Ectodermal cell (in vitro differentiated cells): Measurements from ENCODE around the gene PRSS38.
"Not testable (repeated sequence)": the region's sequence is repeated elsewhere in the genome, so short reads cannot be mapped to it uniquely, and the experiment has no call there.

ENCODE experiments used
- H3K27ac ChIP-seq: 2 replicates; pipeline ENCODE4 v1.7.0; 2013; ENCODE audit warnings: mild to moderate bottlenecking, low read depth, low read length; ENCODE audit not compliant: insufficient read depth, poor library complexity, severe bottlenecking
- H3K27me3 ChIP-seq: 2 replicates; pipeline ENCODE4 v1.7.0; 2013; ENCODE audit warnings: mild to moderate bottlenecking, low read length; ENCODE audit not compliant: insufficient read depth, control insufficient read depth, poor library complexity, severe bottlenecking
- H3K36me3 ChIP-seq: one replicate; pipeline ENCODE4 v1.7.0; 2013; ENCODE audit warnings: low read length; ENCODE audit not compliant: control insufficient read depth, insufficient read depth
- H3K4me1 ChIP-seq: one replicate; pipeline ENCODE4 v1.7.0; 2013; ENCODE audit warnings: low read length; ENCODE audit not compliant: control insufficient read depth, insufficient read depth
- H3K4me3 ChIP-seq: 2 replicates; pipeline ENCODE4 v1.7.0; 2013; ENCODE audit warnings: low read depth, low read length, control low read depth; ENCODE audit not compliant: insufficient read depth
- H3K9me3 ChIP-seq: 2 replicates; pipeline ENCODE4 v1.7.0; 2013; ENCODE audit warnings: mild to moderate bottlenecking, low read length, moderate library complexity; ENCODE audit not compliant: control insufficient read depth
- WGBS, 2 experiments: methylation state at CpG; one replicate each; pipeline ENCODE4 v1.1.7; 2013; ENCODE audit warnings: missing lambda C conversion rate in 2 of 2; 5-methylcytosine and 5-hydroxymethylcytosine counted together

PRSS38 gene

DNA sequence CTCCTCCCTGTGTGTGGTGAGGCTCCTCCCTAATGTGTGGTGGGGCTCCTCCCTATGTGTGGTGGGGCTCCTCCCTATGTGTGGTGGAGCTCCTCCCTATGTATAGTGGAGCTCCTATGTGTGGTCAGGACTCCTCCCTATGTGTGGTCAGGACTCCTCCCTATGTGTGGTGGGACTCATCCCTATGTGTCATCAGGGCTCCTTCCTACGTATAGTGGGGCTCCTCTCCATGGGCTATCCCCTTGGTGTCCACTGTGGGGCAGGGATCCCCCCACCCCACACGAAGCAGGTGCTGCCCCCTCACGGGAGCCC lies 29.6 kb downstream of the PRSS38 start:
- Histone ChIP-seq H3K4me3 (no peak overlapping the region), H3K9me3 (no peaks in the 10 kb centered on the region), H3K36me3 (no peaks in the 10 kb centered on the region), H3K27me3 (no peaks in the 10 kb centered on the region), H3K4me1 (no peaks in the 10 kb centered on the region), H3K27ac (no peak overlapping the region)
- whole genome bisulfite sequencing, 2 experiments = 73 to 89% methylated on average over 3 of the region's 3 CpGs

DNA sequence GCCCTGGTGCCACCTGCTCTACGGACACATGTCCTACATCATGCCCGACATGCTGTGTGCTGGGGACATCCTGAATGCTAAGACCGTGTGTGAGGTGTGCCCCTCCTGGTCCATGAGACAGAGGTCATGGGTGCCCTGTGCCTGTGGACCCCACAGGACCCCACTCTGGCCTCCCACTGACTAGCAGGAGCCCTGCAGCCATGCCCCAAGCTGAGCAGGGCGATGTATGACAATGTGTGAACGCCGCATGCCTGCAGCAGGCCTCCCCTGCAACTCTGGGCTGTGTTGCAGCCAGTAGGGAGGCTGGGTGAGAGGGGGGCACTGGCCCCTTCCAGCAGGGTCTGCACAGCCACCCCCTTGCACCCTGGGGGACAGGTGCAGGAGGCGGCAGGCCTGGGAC lies 30.0 kb downstream of the PRSS38 start:
- Histone ChIP-seq H3K9me3 (no peaks in the 10 kb centered on the region), H3K36me3 (no peaks in the 10 kb centered on the region)
- 93 to 97% methylated on average over 7 of the region's 7 CpGs for WGBS, 2 experiments

DNA sequence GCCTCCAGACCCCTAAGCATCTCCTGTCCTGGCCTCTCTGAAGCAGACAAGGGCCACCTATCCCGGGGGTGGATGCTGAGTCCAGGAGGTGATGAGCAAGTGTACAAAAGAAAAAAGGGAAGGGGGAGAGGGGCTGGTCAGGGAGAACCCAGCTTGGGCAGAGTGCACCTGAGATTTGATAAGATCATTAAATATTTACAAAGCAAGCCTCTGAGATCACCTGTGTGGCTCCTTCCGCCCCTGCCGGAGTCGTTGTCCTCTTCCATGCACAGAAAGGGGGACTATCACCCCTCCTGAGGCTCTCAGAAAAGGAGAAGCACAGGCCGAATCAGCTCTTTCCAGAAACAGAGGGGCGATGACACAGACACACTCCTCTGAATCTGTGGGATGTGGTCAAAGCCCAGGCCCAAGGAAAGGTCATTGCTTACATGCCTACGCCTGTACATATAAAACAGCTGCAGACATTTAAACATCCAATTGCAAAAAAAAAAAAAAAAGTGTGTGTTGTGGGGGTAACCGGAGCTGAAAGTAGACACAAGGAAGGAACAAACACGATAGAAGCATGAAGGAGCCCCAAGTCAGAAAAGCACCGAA lies 30.9 kb downstream of the PRSS38 start:
- Histone ChIP-seq H3K4me3 (no peak overlapping the region), H3K4me1 (no peaks in the 10 kb centered on the region), H3K27ac (no peak overlapping the region), H3K9me3 (no peaks in the 10 kb centered on the region), H3K27me3 (no peaks in the 10 kb centered on the region), H3K36me3 (no peaks in the 10 kb centered on the region)
- 91 to 94% methylated on average over 9 of the region's 10 CpGs for WGBS, 2 experiments

More for the DNA sequence above, 30.0 kb downstream of the PRSS38 start:
- H3K4me3 ChIP-seq = no peak overlapping the region
- H3K4me1 ChIP-seq = no peaks in the 10 kb centered on the region
- no peak overlapping the region for H3K27ac ChIP-seq
- H3K27me3 ChIP-seq = no peaks in the 10 kb centered on the region

DNA sequence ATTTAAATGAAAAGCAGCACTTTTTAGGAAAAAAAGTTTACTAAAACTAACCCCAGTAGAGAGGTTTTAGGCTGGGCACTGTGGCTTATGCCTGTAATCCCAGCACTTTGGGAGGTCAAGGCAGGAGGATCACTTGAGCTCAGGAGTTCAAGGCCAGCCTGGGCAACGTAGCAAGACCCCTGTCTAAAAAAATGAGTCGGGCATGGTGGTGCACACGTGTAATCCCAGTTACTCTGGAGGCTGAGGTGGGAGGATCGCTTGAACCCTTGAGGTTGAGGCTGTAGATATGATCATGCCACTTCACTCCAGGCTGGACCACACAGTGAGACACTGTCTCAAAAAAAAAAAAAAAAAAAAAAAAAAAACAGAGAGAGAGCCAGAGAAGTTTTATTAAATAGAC lies 31.6 kb downstream of the PRSS38 start:
- H3K36me3 ChIP-seq, H3K27me3 ChIP-seq, H3K4me3 ChIP-seq, H3K27ac ChIP-seq, H3K9me3 ChIP-seq, H3K4me1 ChIP-seq: not testable (repeated sequence)
- WGBS, 2 experiments = 83 to 87% methylated on average over 4 of the region's 4 CpGs

DNA sequence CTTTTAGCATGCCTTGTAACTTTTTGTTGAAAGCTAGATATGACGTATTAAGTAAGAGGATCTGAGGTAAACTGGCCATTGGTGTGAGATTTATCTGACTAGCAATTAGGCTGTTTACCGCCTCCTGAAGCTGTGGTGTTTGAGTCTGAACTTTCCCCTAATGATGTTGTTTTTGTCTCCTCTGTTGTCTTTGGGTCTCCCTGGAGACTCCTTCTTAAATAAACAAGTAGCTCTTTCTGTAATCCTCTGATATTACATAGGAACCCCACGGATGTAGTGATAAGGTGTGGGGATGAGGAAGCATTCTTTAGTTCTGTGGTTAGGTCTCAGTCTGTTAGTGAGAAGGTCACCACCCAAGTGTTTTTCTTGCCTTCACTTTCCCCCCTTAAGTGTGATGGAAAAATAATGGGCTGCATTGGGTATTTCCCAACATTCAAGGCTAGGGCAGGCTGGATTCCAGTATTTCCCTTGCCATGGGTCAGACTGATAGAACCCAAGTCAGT lies 33.0 kb downstream of the PRSS38 start:
- no peaks in the 10 kb centered on the region for H3K27me3 ChIP-seq
- no peaks in the 10 kb centered on the region for H3K36me3 ChIP-seq
- no peak overlapping the region for H3K4me3 ChIP-seq
- H3K9me3 ChIP-seq = no peaks in the 10 kb centered on the region
- no peaks in the 10 kb centered on the region for H3K4me1 ChIP-seq
- no peak overlapping the region for H3K27ac ChIP-seq
- 90% methylated on average over 2 to 3 of the region's 3 CpGs for WGBS, 2 experiments

DNA sequence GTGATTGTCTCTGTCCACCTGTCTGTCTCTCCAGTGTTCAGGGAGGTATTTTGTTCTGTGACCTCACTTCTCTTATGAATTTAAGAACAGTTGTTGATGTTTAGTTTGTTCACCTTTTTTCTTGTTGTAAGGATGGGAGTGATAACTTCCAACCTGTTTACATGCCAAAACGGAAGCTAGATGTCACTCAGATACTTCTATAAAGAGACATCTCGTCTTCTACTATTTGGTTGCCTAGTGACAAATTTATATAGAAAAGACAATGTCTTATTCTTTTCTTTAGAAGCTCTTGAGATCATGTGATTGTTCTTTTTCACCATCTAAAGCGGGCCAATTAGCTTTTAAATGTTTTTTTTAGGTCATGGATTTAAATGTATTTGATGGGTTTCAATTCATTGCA lies 33.8 kb downstream of the PRSS38 start:
- WGBS, 2 experiments = 82% methylated on average over 3 of the region's 3 CpGs; no CpG with 5 or more reads in 1 of the 2 experiments
- Histone ChIP-seq H3K27ac (no peak overlapping the region), H3K36me3 (no peaks in the 10 kb centered on the region), H3K4me1 (no peaks in the 10 kb centered on the region), H3K27me3 (no peaks in the 10 kb centered on the region), H3K9me3 (no peaks in the 10 kb centered on the region), H3K4me3 (no peak overlapping the region)

DNA sequence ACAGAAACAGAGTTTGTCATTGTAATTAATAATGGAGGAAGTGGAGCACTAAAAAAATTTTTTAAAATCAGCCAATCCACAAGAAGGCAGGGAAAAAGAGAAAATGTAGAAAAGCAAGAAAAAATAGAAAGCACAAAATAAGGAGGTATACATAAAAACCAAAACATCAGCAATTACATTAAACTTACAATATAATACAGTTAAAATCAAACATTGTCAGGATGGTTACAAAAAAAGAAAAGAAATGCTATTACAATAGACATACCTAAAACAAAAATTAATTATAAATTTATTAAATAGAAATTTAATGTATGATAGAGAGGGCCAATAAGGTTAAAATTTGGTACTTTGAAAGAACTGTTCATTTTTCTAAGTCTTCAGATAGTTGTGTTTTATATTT lies 38.7 kb downstream of the PRSS38 start:
- Histone ChIP-seq H3K36me3 (no peaks in the 10 kb centered on the region), H3K9me3 (no peaks in the 10 kb centered on the region)

DNA sequence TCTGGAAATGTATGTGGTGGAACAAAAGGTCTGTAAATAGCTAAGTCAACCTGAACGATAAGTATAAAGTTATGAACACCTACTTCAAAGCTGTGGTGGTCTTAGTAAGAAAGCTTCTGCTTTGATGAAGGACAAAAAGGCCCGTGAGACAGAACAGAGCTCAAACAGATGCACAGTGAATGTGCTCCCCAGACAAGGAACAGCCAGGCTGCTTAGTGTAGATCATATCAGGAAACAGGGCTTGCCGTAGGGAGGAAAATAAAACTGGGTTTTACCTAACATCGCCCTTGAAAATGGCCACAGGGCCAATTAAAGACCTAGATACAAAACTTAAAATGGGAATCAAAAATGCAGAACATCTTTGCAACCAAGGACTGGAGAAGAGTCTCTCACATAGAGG lies 40.2 kb downstream of the PRSS38 start:
- H3K4me3 ChIP-seq = no peak overlapping the region
- H3K4me1 ChIP-seq = no peaks in the 10 kb centered on the region
- H3K9me3 ChIP-seq = no peaks in the 10 kb centered on the region
- no peak overlapping the region for H3K27ac ChIP-seq
- no peaks in the 10 kb centered on the region for H3K36me3 ChIP-seq
- H3K27me3 ChIP-seq = no peaks in the 10 kb centered on the region
- WGBS, 2 experiments = 88 to 89% methylated on average over 4 of the region's 4 CpGs

More for the DNA sequence above, 38.7 kb downstream of the PRSS38 start:
- no peak overlapping the region for H3K4me3 ChIP-seq
- no peaks in the 10 kb centered on the region for H3K27me3 ChIP-seq
- H3K4me1 ChIP-seq = no peaks in the 10 kb centered on the region
- H3K27ac ChIP-seq = no peak overlapping the region

DNA sequence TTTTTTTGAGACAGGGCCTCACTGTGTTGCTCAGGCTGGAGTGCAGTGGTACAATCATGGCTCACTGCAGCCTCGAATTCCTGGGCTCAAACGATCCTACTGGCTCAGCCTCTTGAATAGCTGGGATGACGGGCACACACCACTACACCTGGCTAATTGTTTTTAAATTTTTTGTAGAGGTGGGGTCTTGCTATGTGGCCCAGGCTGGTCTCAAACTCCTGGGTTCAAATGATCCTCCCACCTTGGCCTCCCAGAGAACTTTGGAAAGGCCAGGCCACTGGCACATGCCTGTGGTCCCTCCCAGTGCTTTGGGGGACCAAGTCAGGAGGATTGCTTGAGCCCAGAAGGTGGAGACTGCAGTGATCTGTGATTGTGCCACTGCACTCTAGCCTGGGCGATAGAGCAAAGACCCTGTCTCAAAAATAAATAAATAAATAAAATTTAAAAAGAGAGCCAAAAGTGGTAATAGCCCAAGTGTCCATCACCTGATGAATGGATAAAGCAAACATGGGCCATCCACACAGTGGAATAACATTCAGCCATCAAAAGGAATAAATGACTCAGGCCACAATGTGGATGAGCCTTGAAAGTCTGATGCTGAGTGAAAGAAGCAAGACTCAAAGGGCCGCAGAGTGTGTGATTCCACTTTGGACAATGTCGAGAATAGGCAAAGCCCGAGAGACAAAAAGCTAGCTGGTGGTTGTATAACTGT lies 40.8 kb downstream of the PRSS38 start:
- H3K9me3 ChIP-seq = no peaks in the 10 kb centered on the region
- H3K27me3 ChIP-seq = no peaks in the 10 kb centered on the region
- H3K27ac ChIP-seq = no peak overlapping the region
- no peak overlapping the region for H3K4me3 ChIP-seq
- no peaks in the 10 kb centered on the region for H3K36me3 ChIP-seq
- 91 to 93% methylated on average over 7 of the region's 7 CpGs for WGBS, 2 experiments
- H3K4me1 ChIP-seq = no peaks in the 10 kb centered on the region

DNA sequence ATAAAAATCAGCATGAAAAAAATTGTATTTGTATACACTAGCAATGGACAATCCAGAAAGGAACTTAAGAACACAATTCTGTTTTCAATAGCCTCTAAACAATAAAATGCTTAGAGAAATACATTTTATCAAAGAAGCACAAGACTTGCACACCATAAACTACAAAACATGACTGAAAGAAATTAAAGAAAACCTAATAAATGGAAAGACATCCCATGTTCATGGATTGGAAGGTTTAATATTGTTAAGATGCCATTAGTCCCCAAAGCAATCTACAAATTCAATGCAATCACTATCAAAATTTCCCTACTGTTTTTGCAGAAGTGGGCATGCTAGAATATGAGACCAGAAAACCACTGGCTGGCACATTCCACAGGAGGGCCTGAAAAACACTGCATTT lies 49.4 kb downstream of the PRSS38 start:
- H3K36me3 ChIP-seq = no peaks in the 10 kb centered on the region
- H3K4me1 ChIP-seq = no peaks in the 10 kb centered on the region
- no peaks in the 10 kb centered on the region for H3K9me3 ChIP-seq
- no peaks in the 10 kb centered on the region for H3K27me3 ChIP-seq
- H3K27ac ChIP-seq = no peak overlapping the region
- H3K4me3 ChIP-seq = no peak overlapping the region
